ENCODE results near the gene CD276.
A peak's percentile ranks its signal among the peaks of the same experiment; 100 is the strongest.

Gene CD276

DNA sequence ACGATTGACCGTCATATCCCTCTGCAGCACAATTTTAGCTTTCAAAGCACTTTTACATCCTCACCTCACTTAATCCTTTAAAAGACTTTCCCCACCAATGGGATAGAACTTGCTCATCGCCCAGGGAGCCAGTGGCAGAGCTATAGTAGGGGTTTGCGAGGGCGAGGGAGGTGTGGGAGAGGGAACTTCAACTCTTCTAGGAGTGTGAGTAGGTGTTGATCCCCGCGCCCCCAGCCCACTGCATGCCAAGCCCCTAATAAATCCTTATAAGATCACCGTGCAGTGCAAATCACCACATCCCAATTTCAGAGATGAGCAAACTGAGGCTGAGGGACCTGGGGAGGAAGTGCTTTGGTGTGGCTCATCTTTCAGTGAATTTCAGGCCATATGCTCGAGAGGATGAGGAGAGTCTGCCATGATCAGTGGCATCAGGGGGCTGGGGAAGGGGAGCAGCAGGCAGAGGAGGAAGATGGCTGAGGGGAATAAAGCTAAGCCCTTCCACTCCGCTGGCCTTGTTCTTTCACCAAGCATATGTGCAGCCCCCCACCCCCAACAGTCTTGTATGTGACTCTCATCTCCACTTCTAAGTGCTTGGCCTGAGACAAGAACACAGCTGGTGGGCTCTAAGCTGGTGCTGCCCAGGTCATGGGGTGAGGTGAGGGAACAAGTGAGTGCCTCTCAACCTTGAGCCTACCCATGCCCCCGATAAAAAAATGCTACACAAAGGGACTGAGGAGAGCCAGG is 63.8 kb downstream of the CD276 start:
- Histone ChIP-seq H3K4me1 (ENCODE audit: control insufficient read depth, insufficient read depth, low read length, poor library complexity, severe bottlenecking) (peaks cover 1% of the 10 kb centered on the region), H3K27ac (ENCODE audit: low read depth, low read length, severe bottlenecking) (no peak overlapping the region), H3K9me3 (ENCODE audit: control insufficient read depth, low read length) (no peaks in the 10 kb centered on the region), H3K4me3 (ENCODE audit: extremely low read depth, insufficient read depth, low read length, poor library complexity, severe bottlenecking) (no peak overlapping the region), H3K36me3 (ENCODE audit: control insufficient read depth, insufficient read depth, low read length) (no peaks in the 10 kb centered on the region)
- WGBS, 2 experiments (ENCODE audit: insufficient coverage in 2 of 2) = 80 to 83% methylated on average over 1 to 7 of the region's 11 CpGs

DNA sequence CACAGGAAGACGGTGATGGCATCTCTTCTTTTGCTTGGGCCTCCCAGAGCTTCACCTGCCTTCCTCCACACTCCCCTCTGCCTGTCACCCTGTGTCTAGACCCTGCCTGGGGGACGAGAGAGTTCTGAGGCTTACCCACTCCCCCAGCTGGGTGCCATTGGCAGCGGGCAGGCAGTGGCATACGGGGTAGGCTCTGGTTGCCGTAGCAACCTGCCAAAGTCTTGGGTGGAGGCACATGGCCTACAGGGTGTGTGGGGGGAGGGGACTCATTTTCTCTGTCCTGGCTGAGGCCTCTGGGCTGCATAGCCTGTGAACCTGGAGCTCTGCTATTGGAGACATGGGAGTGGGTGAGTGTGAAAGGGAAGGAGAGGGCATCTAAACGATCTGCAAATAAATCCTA is 64.5 kb downstream of the CD276 start:
- no peak overlapping the region for H3K27ac ChIP-seq (ENCODE audit: low read depth, low read length, severe bottlenecking)
- 61 to 77% methylated on average over 5 to 6 of the region's 6 CpGs for WGBS, 2 experiments (ENCODE audit: insufficient coverage in 2 of 2)
- H3K4me1 ChIP-seq (ENCODE audit: control insufficient read depth, insufficient read depth, low read length, poor library complexity, severe bottlenecking) = peaks cover 3% of the 10 kb centered on the region

DNA sequence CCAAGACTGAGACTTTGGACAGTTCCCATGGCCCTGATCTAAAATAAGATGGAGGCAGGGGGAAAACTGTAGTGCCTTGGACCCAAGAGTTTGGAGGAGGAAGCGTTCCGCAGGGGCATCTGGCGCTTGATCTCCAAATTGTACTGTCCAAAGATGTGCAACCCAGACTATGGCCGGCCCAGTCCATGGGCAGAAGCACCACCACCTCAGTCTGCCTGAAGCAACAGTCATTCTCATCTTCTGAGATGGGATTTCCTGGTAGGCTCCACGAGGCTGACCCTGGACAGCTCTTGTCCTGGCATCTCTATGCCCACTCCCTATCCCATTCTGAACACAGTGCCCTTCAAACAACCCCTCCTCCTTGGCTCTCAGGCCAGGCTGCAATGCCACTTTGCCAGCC is 65.3 kb downstream of the CD276 start:
- no peaks in the 10 kb centered on the region for H3K36me3 ChIP-seq (ENCODE audit: control insufficient read depth, insufficient read depth, low read length)
- WGBS, 2 experiments (ENCODE audit: insufficient coverage in 2 of 2) = 95 to 96% methylated on average over 5 of the region's 5 CpGs

More for the DNA sequence above, 64.5 kb downstream of the CD276 start:
- Histone ChIP-seq H3K36me3 (ENCODE audit: control insufficient read depth, insufficient read depth, low read length) (no peaks in the 10 kb centered on the region), H3K9me3 (ENCODE audit: control insufficient read depth, low read length) (no peaks in the 10 kb centered on the region), H3K4me3 (ENCODE audit: extremely low read depth, insufficient read depth, low read length, poor library complexity, severe bottlenecking) (no peak overlapping the region)

DNA sequence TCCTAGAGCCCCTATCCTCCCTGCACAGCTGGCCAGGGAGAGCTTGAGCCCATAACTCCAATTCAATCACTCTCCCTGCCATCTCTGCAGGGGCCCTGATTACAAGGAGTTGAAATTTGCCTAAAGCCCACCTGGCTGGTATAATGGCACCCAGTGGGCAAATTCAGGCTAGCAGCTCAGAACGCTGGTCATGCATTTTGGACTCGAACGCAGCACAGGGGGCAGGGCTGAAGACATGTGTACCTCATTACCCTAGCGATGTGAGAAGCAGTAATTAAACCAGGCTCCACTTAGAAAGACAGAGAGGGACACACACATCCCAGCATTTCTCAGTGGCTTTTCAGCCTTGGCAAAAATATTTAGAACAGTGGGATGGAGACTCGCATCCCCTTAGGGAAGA is 65.8 kb downstream of the CD276 start:
- H3K4me3 ChIP-seq (ENCODE audit: extremely low read depth, insufficient read depth, low read length, poor library complexity, severe bottlenecking) = no peak overlapping the region
- H3K27ac ChIP-seq (ENCODE audit: low read depth, low read length, severe bottlenecking) = no peak overlapping the region
- no peaks in the 10 kb centered on the region for H3K9me3 ChIP-seq (ENCODE audit: control insufficient read depth, low read length)
- H3K36me3 ChIP-seq (ENCODE audit: control insufficient read depth, insufficient read depth, low read length) = no peaks in the 10 kb centered on the region
- H3K4me1 ChIP-seq (ENCODE audit: control insufficient read depth, insufficient read depth, low read length, poor library complexity, severe bottlenecking) = peaks cover 9% of the 10 kb centered on the region
- WGBS, 2 experiments (ENCODE audit: insufficient coverage in 2 of 2) = 94 to 95% methylated on average over 4 to 5 of the region's 5 CpGs

More for the DNA sequence above, 65.3 kb downstream of the CD276 start:
- no peak overlapping the region for H3K27ac ChIP-seq (ENCODE audit: low read depth, low read length, severe bottlenecking)
- peaks cover 9% of the 10 kb centered on the region for H3K4me1 ChIP-seq (ENCODE audit: control insufficient read depth, insufficient read depth, low read length, poor library complexity, severe bottlenecking)
- H3K9me3 ChIP-seq (ENCODE audit: control insufficient read depth, low read length) = no peaks in the 10 kb centered on the region
- H3K4me3 ChIP-seq (ENCODE audit: extremely low read depth, insufficient read depth, low read length, poor library complexity, severe bottlenecking) = no peak overlapping the region

DNA sequence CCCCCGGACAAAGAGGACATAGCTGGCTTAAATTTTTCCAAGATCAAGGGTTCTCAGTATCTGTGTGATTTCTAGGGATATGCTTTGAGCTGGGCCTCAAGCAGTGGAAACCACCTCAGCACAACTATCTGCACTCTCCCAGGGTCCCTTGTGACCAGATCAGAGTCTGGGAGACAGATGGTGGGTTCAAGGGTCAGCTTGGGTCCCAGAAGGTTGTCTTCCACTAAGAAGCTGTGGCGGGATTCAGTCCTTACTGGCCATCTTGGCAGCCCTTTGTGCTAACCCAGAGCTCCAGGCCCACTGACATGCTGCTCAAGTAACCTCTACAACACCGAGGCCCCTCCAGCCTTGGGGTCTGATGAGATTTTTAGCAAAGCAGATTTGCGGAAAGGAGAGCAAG is 66.3 kb downstream of the CD276 start:
- peaks cover 9% of the 10 kb centered on the region for H3K4me1 ChIP-seq (ENCODE audit: control insufficient read depth, insufficient read depth, low read length, poor library complexity, severe bottlenecking)
- H3K27ac ChIP-seq (ENCODE audit: low read depth, low read length, severe bottlenecking) = no peak overlapping the region
- no peaks in the 10 kb centered on the region for H3K36me3 ChIP-seq (ENCODE audit: control insufficient read depth, insufficient read depth, low read length)
- H3K4me3 ChIP-seq (ENCODE audit: extremely low read depth, insufficient read depth, low read length, poor library complexity, severe bottlenecking) = no peak overlapping the region
- no peaks in the 10 kb centered on the region for H3K9me3 ChIP-seq (ENCODE audit: control insufficient read depth, low read length)
- 96 to 100% methylated on average over 1 to 3 of the region's 4 CpGs for WGBS, 2 experiments (ENCODE audit: insufficient coverage in 2 of 2)

DNA sequence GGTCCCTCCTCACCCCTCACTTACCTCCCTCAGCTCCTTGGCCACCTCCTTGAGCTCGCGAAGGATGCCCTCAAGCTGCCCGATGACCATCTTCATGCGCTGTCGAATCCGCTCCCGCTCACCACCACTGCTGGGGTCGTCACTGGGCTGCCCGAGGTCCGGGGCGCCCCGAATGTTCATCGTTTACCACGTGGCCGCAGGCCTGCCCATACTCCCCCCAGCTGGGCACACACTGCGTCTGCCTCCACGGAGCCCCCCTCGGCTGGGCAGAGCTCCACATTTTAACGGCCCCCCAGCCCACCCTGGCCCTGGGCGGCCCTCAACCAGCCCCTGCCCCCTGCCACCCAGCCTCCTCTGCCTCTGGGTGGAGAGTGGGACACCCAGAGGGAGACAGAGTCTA is 66.8 kb downstream of the CD276 start:
- 88 to 96% methylated on average over 9 to 17 of the region's 20 CpGs for WGBS, 2 experiments (ENCODE audit: insufficient coverage in 2 of 2)
- Histone ChIP-seq H3K27ac (ENCODE audit: low read depth, low read length, severe bottlenecking) (no peak overlapping the region), H3K4me1 (ENCODE audit: control insufficient read depth, insufficient read depth, low read length, poor library complexity, severe bottlenecking) (peaks cover 9% of the 10 kb centered on the region), H3K36me3 (ENCODE audit: control insufficient read depth, insufficient read depth, low read length) (no peaks in the 10 kb centered on the region), H3K4me3 (ENCODE audit: extremely low read depth, insufficient read depth, low read length, poor library complexity, severe bottlenecking) (no peak overlapping the region), H3K9me3 (ENCODE audit: control insufficient read depth, low read length) (no peaks in the 10 kb centered on the region)

DNA sequence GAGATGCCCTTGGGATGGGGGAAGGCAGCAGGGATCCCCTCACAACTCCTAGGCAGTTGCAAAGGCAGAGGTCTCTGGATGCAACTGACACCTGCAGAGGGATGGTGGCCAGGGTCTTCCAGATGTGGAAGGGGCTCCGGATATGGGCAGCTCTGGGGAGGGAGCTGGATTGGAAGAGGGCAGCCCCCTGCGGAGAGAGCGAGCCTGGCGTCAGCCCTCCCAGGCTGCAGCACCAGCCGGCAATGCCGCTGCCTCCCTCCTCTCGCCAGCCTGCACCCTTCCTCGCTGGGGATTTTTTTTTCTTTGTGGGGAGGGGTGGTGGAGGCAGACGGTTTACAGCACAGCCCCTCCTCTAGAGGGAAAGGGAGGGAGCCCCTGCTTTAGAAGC is 67.3 kb downstream of the CD276 start:
- 0 to 20% methylated on average over 1 of the region's 9 CpGs for WGBS, 2 experiments (ENCODE audit: insufficient coverage in 2 of 2)
- H3K9me3 ChIP-seq (ENCODE audit: control insufficient read depth, low read length) = no peaks in the 10 kb centered on the region
- no peaks in the 10 kb centered on the region for H3K36me3 ChIP-seq (ENCODE audit: control insufficient read depth, insufficient read depth, low read length)
- H3K4me1 ChIP-seq (ENCODE audit: control insufficient read depth, insufficient read depth, low read length, poor library complexity, severe bottlenecking) = peaks cover 9% of the 10 kb centered on the region
- H3K27ac ChIP-seq (ENCODE audit: low read depth, low read length, severe bottlenecking) = no peak overlapping the region
- peak overlapping the region; percentile 5 for H3K4me3 ChIP-seq (ENCODE audit: extremely low read depth, insufficient read depth, low read length, poor library complexity, severe bottlenecking)

DNA sequence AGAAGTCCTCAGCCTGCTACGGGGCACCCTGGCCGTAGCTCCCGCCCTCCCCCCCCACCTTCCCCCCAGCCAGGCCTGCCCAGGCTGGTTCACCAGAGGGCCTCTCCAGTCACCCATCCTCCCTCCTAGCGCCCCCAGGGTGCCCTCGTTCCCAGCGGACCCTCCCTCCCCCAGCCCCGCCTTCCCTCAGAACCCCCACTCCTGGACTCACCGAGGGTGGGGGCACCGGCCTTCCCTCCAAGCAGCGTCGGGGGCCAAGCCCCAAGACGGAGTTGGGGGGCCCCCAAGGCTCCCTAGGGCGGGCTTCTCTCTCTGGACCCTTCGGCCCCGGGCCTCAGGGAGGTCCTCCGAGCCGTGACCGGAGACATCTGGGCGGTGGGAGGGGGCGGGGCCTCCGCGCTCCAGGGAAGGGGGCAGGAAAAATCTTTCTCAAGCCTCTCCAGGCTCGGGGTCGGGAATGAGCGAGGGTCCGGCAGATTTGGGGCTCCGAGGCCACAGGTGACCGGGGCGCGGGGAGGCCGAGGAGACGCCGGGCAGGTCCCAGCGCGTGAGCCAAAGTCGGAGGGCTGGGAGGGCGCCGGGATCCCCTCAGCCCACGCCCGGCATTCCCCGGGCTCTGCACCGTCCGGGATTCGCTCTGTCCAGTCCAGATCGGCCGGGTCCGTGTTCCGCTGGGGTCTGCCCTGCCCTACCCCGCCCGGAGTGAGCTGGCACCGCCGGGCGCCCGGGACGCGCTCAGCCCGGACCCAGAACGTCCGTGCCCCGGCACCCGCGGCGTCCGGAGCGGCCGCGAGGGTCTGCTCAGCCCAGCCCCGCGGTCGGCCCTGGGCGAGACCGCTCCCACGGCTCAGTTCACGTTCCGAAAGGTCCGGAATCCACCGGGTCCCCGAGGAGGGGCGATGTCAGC is 68.0 kb downstream of the CD276 start:
- Histone ChIP-seq H3K9me3 (ENCODE audit: control insufficient read depth, low read length) (no peaks in the 10 kb centered on the region), H3K27ac (ENCODE audit: low read depth, low read length, severe bottlenecking) (no peak overlapping the region), H3K4me1 (ENCODE audit: control insufficient read depth, insufficient read depth, low read length, poor library complexity, severe bottlenecking) (peaks cover 9% of the 10 kb centered on the region), H3K4me3 (ENCODE audit: extremely low read depth, insufficient read depth, low read length, poor library complexity, severe bottlenecking) (peak overlapping the region; percentile 62), H3K36me3 (ENCODE audit: control insufficient read depth, insufficient read depth, low read length) (no peaks in the 10 kb centered on the region)
- WGBS, 2 experiments (ENCODE audit: insufficient coverage in 2 of 2) = 0% methylated on average over 48 to 62 of the region's 79 CpGs

DNA sequence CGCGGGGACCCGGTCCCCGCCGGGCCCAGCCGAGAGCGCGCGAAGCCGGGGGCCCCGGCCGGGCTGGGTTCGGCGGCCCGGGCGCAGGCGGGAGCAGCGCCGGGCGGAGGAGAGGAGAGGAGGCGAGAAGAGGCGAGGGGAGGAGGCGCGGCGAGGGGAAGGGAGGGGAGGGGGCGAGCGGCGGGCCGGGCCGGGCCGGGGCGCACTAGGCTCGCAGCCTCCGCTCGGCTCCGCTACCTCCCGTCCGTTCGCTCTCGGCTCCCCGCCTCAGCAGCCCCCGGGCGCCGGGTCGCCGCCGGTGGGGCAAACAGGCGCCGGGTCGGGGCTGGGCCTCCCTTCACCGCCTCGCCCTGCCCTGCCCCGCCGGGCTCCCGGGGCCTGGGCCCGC is 68.6 kb downstream of the CD276 start:
- Histone ChIP-seq H3K27ac (ENCODE audit: low read depth, low read length, severe bottlenecking) (no peak overlapping the region), H3K4me3 (ENCODE audit: extremely low read depth, insufficient read depth, low read length, poor library complexity, severe bottlenecking) (peak overlapping the region; percentile 62), H3K4me1 (ENCODE audit: control insufficient read depth, insufficient read depth, low read length, poor library complexity, severe bottlenecking) (peaks cover 9% of the 10 kb centered on the region), H3K36me3 (ENCODE audit: control insufficient read depth, insufficient read depth, low read length) (no peaks in the 10 kb centered on the region), H3K9me3 (ENCODE audit: control insufficient read depth, low read length) (no peaks in the 10 kb centered on the region)
- 1 to 3% methylated on average over 8 to 28 of the region's 56 CpGs for WGBS, 2 experiments (ENCODE audit: insufficient coverage in 2 of 2)

DNA sequence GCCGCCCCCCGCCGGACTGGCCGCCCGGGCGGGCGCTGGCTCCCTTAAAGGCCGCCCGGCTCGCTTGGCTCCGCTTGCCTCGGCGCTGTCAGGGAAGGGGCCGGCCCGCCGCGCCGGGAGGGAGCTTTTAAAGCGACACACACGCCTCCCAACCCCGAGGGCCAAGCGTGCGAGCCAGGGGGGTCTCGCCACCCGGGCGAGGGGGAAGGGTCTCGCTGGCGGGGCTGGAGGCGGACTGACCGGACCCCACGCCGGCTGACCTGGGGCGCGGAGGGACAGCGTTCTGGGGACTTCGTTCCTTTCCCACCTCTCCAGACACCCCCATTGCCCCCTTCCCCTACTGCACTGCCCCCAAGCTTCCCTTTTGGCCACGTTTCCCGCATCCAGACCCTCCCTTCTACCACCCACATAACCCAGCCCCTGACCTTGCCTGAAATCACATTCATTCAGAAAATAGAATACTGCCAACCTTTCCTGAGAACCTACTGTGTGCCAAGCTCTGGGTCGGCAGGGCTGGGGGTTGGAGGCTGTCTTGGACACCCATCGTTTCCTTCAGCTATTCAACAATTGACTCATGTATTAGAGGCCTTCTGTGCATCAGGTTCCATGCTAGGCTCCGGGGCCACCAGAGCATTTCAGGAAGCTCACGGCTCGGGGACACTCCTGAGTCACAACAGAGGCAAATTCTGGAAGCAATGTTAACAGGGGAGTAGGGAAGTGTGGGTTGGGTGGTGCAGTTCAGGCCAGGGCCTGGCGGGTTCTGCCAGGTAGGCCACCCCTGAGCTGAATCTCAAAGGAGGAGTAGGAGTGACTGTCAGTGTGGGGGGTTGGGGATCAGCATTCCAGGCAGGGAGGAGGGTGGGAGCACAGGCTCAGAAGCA is 69.3 kb downstream of the CD276 start, which contains the start of gene INSYN1:
Gene INSYN1 (minus strand): TSS at position 102 of the 881 bp plus-strand sequence. CDS start 2,221 bp downstream, outside the sequence.
- Histone ChIP-seq H3K36me3 (ENCODE audit: control insufficient read depth, insufficient read depth, low read length) (no peaks in the 10 kb centered on the region), H3K4me3 (ENCODE audit: extremely low read depth, insufficient read depth, low read length, poor library complexity, severe bottlenecking) (peak within 1 kb of the TSS; percentile 62), H3K4me1 (ENCODE audit: control insufficient read depth, insufficient read depth, low read length, poor library complexity, severe bottlenecking) (peaks cover 9% of the 10 kb centered on the region), H3K9me3 (ENCODE audit: control insufficient read depth, low read length) (no peaks in the 10 kb centered on the region), H3K27ac (ENCODE audit: low read depth, low read length, severe bottlenecking) (no peak within 1 kb of the TSS)
- 7 to 12% methylated on average over 22 to 32 of the region's 44 CpGs for WGBS, 2 experiments (ENCODE audit: insufficient coverage in 2 of 2)
